ENCODE data around the gene SRL. TPM values are rescaled to one million over a fixed set of nuclear protein-coding genes. Genes with fewer than 3 reads are reported as not detected.

SRL gene
- total and polyA plus RNA-seq, 2 donors from 2014 or later: 2.6 to 3.3 TPM

DNA sequence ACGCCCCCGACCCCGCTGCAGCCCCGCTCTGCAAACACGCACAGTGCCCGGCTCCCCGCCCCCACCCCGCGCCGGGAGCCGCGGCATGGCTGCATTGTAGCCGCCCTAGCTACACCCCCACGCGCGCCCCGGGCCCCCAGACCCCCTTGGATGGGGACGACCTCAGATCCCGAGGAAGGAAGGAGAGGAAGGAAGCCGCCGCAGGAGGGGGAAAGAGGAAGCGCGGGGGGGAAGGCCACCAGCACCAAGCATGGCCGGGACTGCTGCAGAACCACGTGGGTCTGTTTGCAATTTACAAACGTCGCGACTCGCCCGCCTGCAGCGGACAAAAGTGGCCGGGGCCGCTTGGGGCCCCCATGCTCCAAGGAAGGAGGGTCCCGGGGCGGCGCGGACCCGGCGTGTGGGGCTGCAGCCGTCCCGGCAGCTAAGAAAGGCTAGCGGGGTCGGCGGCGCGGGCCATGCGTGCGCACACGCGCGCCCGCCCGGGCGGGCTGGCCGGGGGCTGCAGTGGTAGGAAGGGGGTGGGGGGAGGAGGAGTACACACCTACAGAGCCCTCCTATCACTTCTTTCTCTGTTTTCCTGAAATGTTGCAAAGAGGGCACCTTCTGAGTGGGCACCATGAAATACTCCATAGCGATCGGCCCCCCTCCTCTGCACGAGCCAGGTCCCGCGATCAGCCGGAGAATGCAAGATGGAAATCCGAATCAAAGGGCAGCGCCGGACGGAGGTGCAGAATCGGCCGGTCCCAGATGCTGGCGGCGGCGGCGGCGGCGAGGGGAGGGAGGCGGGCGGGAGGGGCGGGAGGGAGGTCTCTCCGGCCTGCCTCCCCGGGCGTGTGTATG is 30.5 kb upstream of the SRL start:
- Histone ChIP-seq H3K9me3 (ENCODE audit: control insufficient read depth in 2 of 3, insufficient read depth in 1 of 3, low read length in 3 of 3) (no peaks in the 10 kb centered on the region), H3K9ac (ENCODE audit: low read length in 3 of 3) (peak overlapping the region in 1 of 3 donors; percentile 39), H3K4me3 (ENCODE audit: low read length in 3 of 3) (peak overlapping the region; percentile 64 to 92 (median 70)), H3K4me1 (ENCODE audit: control insufficient read depth in 2 of 3, insufficient read depth in 2 of 3, low read depth in 1 of 3, low read length in 3 of 3) (peaks cover 0 to 5% (median 0%) of the 10 kb centered on the region in 3 donors), H3K27ac (ENCODE audit: low read depth in 2 of 2, low read length in 2 of 2) (peak overlapping the region; percentile 71 to 81), H3K27me3 (ENCODE audit: control insufficient read depth, insufficient read depth, low read length) (no peaks in the 10 kb centered on the region), H3K36me3 (ENCODE audit: control insufficient read depth in 2 of 3, insufficient read depth in 3 of 3, low read length in 3 of 3) (no peaks in the 10 kb centered on the region)
- peak; percentile 2 for TF ChIP-seq CTCF (IDR thresholded peaks at IDR 0.05; ENCODE audit: borderline replicate concordance, extremely low read depth, insufficient read depth)
- intact Hi-C loops (cut with DNase I): no loop called here
- peak; percentile 64 to 90 (median 76) for DNase-seq
- FAIRE-seq: no peak

- H3K9me3 ChIP-seq (ENCODE audit: control insufficient read depth in 2 of 3, insufficient read depth in 1 of 3, low read length in 3 of 3): no peaks in the 10 kb centered on the region
- no peaks in the 10 kb centered on the region for H3K36me3 ChIP-seq (ENCODE audit: control insufficient read depth in 2 of 3, insufficient read depth in 3 of 3, low read length in 3 of 3)
- FAIRE-seq (no peak), DNase-seq (peak; percentile 95 to 98 (median 96))
- peak overlapping the region; percentile 78 to 92 (median 90) for H3K4me3 ChIP-seq (ENCODE audit: low read length in 3 of 3)
- H3K27me3 ChIP-seq (ENCODE audit: control insufficient read depth, insufficient read depth, low read length): no peaks in the 10 kb centered on the region
- peaks cover 0 to 5% (median 0%) of the 10 kb centered on the region in 3 donors for H3K4me1 ChIP-seq (ENCODE audit: control insufficient read depth in 2 of 3, insufficient read depth in 2 of 3, low read depth in 1 of 3, low read length in 3 of 3)
- intact Hi-C loops (cut with DNase I): no loop called here
- peak overlapping the region; percentile 92 to 94 for H3K27ac ChIP-seq (ENCODE audit: low read depth in 2 of 2, low read length in 2 of 2)
- TF ChIP-seq CTCF (IDR thresholded peaks at IDR 0.05; ENCODE audit: borderline replicate concordance, extremely low read depth, insufficient read depth): no peak
- peak overlapping the region; percentile 63 to 76 (median 67) for H3K9ac ChIP-seq (ENCODE audit: low read length in 3 of 3)
Observed at GRCh38 chr16:4271176-4272113, 29.6 kb upstream of the SRL start.

DNA sequence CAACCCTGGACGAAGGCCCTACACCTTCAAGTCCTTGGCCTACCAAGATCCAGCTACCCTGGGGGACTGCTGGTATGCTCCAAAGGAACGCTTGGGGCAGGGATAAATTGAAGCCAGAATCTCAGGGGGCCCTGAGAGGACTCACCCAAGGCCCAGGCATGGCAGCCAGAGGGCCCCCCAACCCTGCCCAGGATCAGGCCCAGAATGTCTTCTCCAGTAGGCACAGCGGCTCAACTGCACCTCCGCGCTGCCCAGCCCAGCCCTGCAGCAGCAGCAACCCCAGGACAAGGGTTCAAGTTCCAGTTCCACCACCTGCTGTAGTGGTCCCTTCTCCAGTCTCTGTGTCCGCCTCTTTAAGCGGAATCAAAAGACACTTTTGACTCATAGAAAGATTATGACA is 28.7 kb upstream of the SRL start:
- peaks cover 0 to 5% (median 0%) of the 10 kb centered on the region in 3 donors for H3K4me1 ChIP-seq (ENCODE audit: control insufficient read depth in 2 of 3, insufficient read depth in 2 of 3, low read depth in 1 of 3, low read length in 3 of 3)
- H3K27me3 ChIP-seq (ENCODE audit: control insufficient read depth, insufficient read depth, low read length): no peaks in the 10 kb centered on the region
- intact Hi-C loops (cut with DNase I): no loop called here
- no peaks in the 10 kb centered on the region for H3K36me3 ChIP-seq (ENCODE audit: control insufficient read depth in 2 of 3, insufficient read depth in 3 of 3, low read length in 3 of 3)
- peak in 1 of 5 donors; percentile 76 for DNase-seq
- no peak for TF ChIP-seq CTCF (IDR thresholded peaks at IDR 0.05; ENCODE audit: borderline replicate concordance, extremely low read depth, insufficient read depth)
- no peak overlapping the region for H3K9ac ChIP-seq (ENCODE audit: low read length in 3 of 3)
- no peak for FAIRE-seq
- no peak overlapping the region for H3K27ac ChIP-seq (ENCODE audit: low read depth in 2 of 2, low read length in 2 of 2)
- no peaks in the 10 kb centered on the region for H3K9me3 ChIP-seq (ENCODE audit: control insufficient read depth in 2 of 3, insufficient read depth in 1 of 3, low read length in 3 of 3)
- peak overlapping the region in 1 of 3 donors; percentile 92 for H3K4me3 ChIP-seq (ENCODE audit: low read length in 3 of 3)
